ENCODE results near the gene HUWE1. TPM values are rescaled to one million over a fixed set of nuclear protein-coding genes. Genes with fewer than 3 reads are reported as not detected.

Gene HUWE1
- total RNA-seq, 1 donor from 2014 or later, result 147 TPM

DNA sequence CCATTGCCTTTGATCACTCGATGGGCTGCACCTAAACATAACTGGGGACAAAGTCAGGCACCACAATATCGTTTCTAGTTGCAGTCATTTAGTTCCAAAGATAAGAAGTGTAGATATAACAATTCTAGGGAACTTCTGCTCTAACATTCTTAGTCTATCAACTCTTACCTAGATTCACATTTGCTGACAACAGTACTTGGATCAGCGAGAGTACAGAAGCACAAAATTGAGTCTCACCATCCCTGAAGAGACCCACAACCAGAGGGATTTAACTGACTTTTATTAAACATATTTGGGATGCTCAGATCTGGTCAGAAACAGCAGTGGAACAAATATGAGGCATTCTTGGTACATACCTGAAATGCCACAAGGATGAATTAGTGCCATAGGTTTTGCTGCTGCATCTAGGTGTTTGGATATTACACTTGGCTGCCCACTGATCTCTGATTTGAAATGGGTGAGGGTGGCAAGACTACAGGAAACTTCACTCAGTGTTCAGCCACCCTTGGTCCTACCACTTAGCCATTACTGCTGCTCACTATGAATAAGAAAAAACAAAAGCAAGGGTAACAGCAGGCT is 28.9 kb upstream of the HUWE1 start:
- Mint-ChIP-seq H3K27ac (ENCODE audit: unreplicated experiment) (no peak overlapping the region), H3K4me3 (ENCODE audit: unreplicated experiment) (no peak overlapping the region), H3K36me3 (ENCODE audit: low read depth) (no peaks in the 10 kb centered on the region), H3K4me1 (ENCODE audit: low read depth) (peaks cover 15% of the 10 kb centered on the region), H3K27me3 (ENCODE audit: low read depth) (no peaks in the 10 kb centered on the region), H3K9me3 (ENCODE audit: low read depth) (peaks cover 19% of the 10 kb centered on the region)
- no peak for TF ChIP-seq CTCF (IDR thresholded peaks at IDR 0.05)
- DNase-seq (ENCODE audit: low spot score), result no peak

DNA sequence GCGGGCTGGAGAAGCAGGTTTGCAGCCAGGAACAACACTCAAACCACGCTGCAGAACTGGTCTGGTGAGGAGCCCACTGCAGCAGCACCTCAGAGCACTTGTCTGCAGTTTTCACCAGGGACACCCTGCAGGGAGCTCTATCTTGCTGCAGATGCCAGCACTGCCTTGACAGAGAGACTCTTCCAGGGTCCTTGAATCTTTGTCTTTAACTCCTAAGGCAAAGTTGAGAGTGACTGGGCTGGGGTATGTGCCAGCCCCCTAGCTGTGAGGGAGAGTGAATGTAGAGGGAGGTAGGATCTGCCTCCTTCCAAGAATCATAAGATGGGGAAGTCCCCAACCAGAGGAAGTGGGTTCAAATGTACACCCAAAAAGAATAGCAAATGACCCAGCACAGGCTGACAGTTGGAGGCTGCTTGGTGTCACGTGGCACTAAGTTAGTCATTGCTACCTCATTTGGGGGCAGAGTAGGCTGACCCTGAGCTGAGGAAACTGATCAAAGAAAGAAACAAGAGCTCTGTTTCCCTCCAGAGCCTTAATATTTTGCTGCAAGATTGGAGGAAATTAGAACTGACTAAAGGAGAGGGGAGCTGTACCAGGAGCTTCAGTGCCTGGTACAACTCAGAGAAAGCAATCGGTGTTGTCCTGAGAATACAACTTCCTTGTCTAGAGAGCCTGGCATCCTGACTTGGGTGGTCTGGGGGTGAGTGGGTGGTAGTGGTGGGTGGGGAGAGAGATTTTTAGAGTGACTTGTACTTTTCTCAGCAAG is 28.2 kb upstream of the HUWE1 start:
- H3K27ac Mint-ChIP-seq (ENCODE audit: unreplicated experiment), result no peak overlapping the region
- no peak for TF ChIP-seq CTCF (IDR thresholded peaks at IDR 0.05)

DNA sequence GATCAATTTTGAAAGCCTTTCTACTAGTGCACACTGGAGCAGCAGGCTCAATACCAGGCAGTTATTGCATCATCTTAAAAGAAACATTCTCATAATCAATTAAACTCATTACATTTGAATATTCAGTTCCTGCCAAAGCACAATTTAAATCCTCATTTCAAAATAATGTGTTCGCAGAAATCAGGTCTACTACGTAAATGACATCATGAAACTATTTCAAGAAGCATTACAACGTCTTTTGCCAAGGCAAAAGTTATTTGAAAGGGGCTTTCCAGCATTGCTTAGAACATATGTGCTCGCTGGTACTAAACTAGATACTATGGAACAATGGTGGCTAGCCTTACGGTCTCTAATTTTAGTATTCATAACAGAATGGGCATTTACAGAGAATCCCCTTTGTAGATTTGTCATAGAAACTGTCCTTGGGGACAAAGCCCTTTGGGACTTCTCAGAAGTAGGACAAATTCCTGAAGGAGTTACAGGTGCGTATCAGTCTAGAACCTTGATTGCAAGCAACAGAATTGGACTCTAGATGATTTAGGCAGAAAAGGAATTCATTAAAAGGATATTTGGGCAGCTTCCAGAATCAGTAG is 27.6 kb upstream of the HUWE1 start:
- Mint-ChIP-seq H3K4me3 (ENCODE audit: unreplicated experiment) (no peak overlapping the region), H3K27me3 (ENCODE audit: low read depth) (no peaks in the 10 kb centered on the region), H3K27ac (ENCODE audit: unreplicated experiment) (no peak overlapping the region), H3K4me1 (ENCODE audit: low read depth) (peaks cover 15% of the 10 kb centered on the region), H3K9me3 (ENCODE audit: low read depth) (peaks cover 19% of the 10 kb centered on the region), H3K36me3 (ENCODE audit: low read depth) (no peaks in the 10 kb centered on the region)
- no peak for TF ChIP-seq CTCF (IDR thresholded peaks at IDR 0.05)
- DNase-seq (ENCODE audit: low spot score), result no peak

More for the DNA sequence above, 28.2 kb upstream of the HUWE1 start:
- Mint-ChIP-seq H3K9me3 (ENCODE audit: low read depth) (peaks cover 19% of the 10 kb centered on the region), H3K4me1 (ENCODE audit: low read depth) (peaks cover 15% of the 10 kb centered on the region), H3K4me3 (ENCODE audit: unreplicated experiment) (no peak overlapping the region), H3K36me3 (ENCODE audit: low read depth) (no peaks in the 10 kb centered on the region), H3K27me3 (ENCODE audit: low read depth) (no peaks in the 10 kb centered on the region)
- no peak for DNase-seq (ENCODE audit: low spot score)

DNA sequence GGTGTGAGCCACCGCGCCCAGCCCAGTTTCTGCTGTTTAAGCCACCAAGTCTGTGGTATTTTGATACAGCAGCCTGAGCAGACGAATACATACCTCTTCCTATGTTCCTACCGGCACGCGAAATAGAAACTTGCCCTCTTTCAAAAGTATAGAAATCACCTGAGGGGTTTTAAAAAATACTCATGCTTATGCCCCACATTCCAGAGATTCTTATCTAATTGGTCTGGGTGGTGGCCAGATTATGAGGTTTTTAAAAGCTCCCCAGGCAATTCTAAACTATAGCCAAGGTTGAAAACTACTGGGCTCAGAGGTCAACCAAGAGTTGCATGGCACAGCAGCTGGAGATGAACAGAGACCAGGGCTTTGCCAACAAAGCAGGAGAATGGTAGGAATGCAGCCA is 24.9 kb upstream of the HUWE1 start:
- H3K4me1 Mint-ChIP-seq (ENCODE audit: low read depth), result peaks cover 15% of the 10 kb centered on the region
- DNase-seq (ENCODE audit: low spot score), result no peak
- no peak overlapping the region for H3K4me3 Mint-ChIP-seq (ENCODE audit: unreplicated experiment)
- H3K36me3 Mint-ChIP-seq (ENCODE audit: low read depth), result no peaks in the 10 kb centered on the region
- H3K9me3 Mint-ChIP-seq (ENCODE audit: low read depth), result peaks cover 21% of the 10 kb centered on the region
- no peak for TF ChIP-seq CTCF (IDR thresholded peaks at IDR 0.05)
- no peaks in the 10 kb centered on the region for H3K27me3 Mint-ChIP-seq (ENCODE audit: low read depth)
- no peak overlapping the region for H3K27ac Mint-ChIP-seq (ENCODE audit: unreplicated experiment)

DNA sequence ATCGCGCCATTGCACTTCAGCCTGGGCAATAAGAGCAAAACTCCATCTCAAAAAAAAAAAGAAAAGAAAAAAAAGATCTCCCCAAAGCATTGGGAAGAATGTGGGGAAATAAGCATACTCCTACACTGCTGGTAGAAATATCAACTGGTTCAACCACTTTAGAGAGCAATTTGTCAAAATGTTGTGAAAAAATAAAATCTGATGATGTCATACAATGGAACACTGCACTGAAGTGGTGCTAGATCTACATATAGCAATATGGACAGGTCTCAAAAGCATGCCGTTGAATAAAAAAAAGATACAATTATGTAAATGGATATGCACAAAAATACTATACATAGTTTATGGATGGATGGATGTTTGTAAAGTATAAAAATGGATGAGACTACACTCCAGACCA is 18.3 kb upstream of the HUWE1 start:
- no peak for TF ChIP-seq CTCF (IDR thresholded peaks at IDR 0.05)
- DNase-seq (ENCODE audit: low spot score), result no peak
- Mint-ChIP-seq H3K36me3 (ENCODE audit: low read depth) (peaks cover 2% of the 10 kb centered on the region), H3K27me3 (ENCODE audit: low read depth) (no peaks in the 10 kb centered on the region), H3K9me3 (ENCODE audit: low read depth) (peaks cover 18% of the 10 kb centered on the region), H3K27ac (ENCODE audit: unreplicated experiment) (no peak overlapping the region), H3K4me1 (ENCODE audit: low read depth) (no peaks in the 10 kb centered on the region), H3K4me3 (ENCODE audit: unreplicated experiment) (no peak overlapping the region)
